Glutamatergic neuron (in vitro differentiated cells): Measurements from ENCODE around the gene RHOT2. TPM values are rescaled to one million over a fixed set of nuclear protein-coding genes. Genes with fewer than 3 reads are reported as not detected.
A peak's percentile ranks its signal among the peaks of the same experiment; 100 is the strongest.

ENCODE experiments used
- DNase-seq: peaks from one replicate; pipeline ENCODE4 v3.0.0; 2022
- H3K27ac Mint-ChIP-seq: one replicate; pipeline ENCODE4 v1.8.0; 2020; ENCODE audit warnings: mild to moderate bottlenecking, mixed read lengths, inconsistent platforms; ENCODE audit not compliant: unreplicated experiment
- H3K27me3 Mint-ChIP-seq: one replicate; pipeline ENCODE4 v1.8.0; 2020; ENCODE audit warnings: mild to moderate bottlenecking, moderate library complexity, mixed read lengths, inconsistent platforms; ENCODE audit not compliant: unreplicated experiment
- H3K36me3 Mint-ChIP-seq: one replicate; pipeline ENCODE4 v1.8.0; 2020; ENCODE audit warnings: mild to moderate bottlenecking, mixed read lengths, inconsistent platforms; ENCODE audit not compliant: unreplicated experiment
- H3K4me1 Mint-ChIP-seq: one replicate; pipeline ENCODE4 v1.8.0; 2020; ENCODE audit warnings: mild to moderate bottlenecking, low read depth, mixed read lengths, inconsistent platforms; ENCODE audit not compliant: unreplicated experiment
- H3K4me3 Mint-ChIP-seq: one replicate; pipeline ENCODE4 v1.8.0; 2020; ENCODE audit warnings: mild to moderate bottlenecking, mixed read lengths, inconsistent platforms; ENCODE audit not compliant: unreplicated experiment
- H3K9me3 Mint-ChIP-seq: one replicate; pipeline ENCODE4 v1.8.0; 2020; ENCODE audit warnings: mild to moderate bottlenecking, moderate library complexity, mixed read lengths, inconsistent platforms; ENCODE audit not compliant: unreplicated experiment
- CTCF ChIP-seq: fragments of 200-600 bp; sonication (generic); IDR thresholded peaks from one replicate; pipeline ENCODE4 v1.5.0; 2021; ENCODE audit not compliant: partially characterized antibody, unreplicated experiment
- total RNA-seq: library from RNA; stranded (reverse); fragmentation: NEBNext Ultra II Directional; extraction: Animal tissue kit (Norgen Biotek cat#: 25700); gene quantifications from one replicate; pipeline ENCODE4 v1.2.1, GENCODE V29; 2021; ENCODE audit not compliant: unreplicated experiment

RHOT2 gene
- total RNA-seq, 1 donor from 2014 or later, result 208 TPM

DNA sequence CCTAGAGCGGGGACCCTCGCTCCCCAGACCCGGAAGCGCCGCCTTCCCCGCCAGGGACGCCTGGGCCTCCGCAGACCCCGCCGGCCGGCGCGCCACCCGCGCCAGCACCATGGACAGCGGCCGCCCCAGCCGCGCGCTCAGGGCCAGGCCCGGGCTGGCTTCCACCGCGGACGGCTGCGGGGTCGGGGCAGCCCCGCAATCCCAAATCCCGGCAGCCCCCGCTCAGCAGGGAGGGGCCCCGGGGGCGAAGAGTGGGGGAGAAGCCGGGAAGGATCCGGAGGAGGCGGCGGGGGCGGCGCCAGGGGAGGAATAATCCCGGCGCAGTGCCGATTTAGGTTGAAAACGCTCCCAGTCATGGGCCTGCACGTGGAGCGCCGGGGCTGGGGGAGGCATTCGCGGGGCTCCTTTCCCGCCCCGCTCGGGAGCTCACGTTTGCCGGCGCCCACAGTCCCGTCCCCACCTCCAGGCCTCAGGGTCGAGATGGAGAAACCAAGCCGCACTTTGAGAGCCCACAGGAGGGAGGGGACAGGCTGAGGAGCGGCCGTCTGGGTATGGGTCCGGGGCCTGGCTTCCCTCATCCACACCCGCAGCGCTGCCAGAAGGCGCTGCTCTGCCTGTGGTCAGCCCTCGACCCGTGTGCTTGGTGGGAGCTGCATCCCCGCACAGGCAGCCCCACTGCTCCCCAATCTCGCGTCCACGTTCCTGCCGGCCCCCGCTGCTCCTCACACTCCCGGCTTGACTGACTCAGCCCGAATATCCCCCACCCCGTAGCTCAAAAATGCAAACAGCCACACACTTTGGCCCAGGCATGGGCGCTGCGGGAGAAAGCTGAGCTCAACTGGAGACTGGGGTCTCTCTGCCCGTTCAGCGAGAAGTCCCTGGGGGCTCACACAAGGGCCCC lies 33.0 kb downstream of the RHOT2 start:
- Mint-ChIP-seq H3K4me1 (peaks cover 11% of the 10 kb centered on the region), H3K9me3 (peaks cover 4% of the 10 kb centered on the region), H3K27ac (no peak overlapping the region), H3K27me3 (peaks cover 18% of the 10 kb centered on the region), H3K4me3 (peak overlapping the region; percentile 71), H3K36me3 (no peaks in the 10 kb centered on the region)
- TF ChIP-seq CTCF, result no peak
- no peak for DNase-seq

GRCh38 chr16:702341-702740 lies 34.4 kb downstream of the RHOT2 start:
- Mint-ChIP-seq H3K36me3 (no peaks in the 10 kb centered on the region), H3K4me3 (peak overlapping the region; percentile 81), H3K27ac (no peak overlapping the region), H3K27me3 (peaks cover 12% of the 10 kb centered on the region), H3K4me1 (peaks cover 11% of the 10 kb centered on the region), H3K9me3 (peaks cover 8% of the 10 kb centered on the region)
- no peak for TF ChIP-seq CTCF
- no peak for DNase-seq

GRCh38 chr16:703406-703805 lies 35.5 kb downstream of the RHOT2 start:
- Mint-ChIP-seq H3K4me3 (peak overlapping the region; percentile 76), H3K36me3 (no peaks in the 10 kb centered on the region), H3K9me3 (peaks cover 14% of the 10 kb centered on the region), H3K27ac (no peak overlapping the region), H3K27me3 (peaks cover 15% of the 10 kb centered on the region), H3K4me1 (peaks cover 13% of the 10 kb centered on the region)
- DNase-seq, result no peak
- TF ChIP-seq CTCF, result no peak

DNA sequence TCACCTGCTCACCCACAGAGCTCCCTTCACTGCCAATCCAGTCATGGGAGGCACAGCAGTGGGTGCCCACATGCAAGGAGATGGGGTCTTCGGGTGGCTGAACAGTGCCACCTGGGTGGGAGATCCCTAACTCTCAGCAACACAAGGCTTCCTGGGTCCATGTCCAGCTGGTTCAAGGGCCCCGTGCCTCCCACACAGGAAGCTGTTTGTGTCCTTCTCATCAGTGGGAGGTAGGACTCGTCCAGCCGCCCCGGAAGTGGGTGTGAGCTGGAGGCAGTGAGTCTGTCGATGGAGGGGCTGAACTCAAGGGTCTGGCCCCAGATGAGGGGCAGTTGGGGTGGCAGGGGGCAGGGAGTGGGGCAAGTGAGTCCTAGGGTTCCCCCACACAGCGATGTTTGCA lies 36.1 kb downstream of the RHOT2 start:
- no peaks in the 10 kb centered on the region for H3K36me3 Mint-ChIP-seq
- no peak for DNase-seq
- H3K27me3 Mint-ChIP-seq, result peaks cover 18% of the 10 kb centered on the region
- no peak overlapping the region for H3K27ac Mint-ChIP-seq
- TF ChIP-seq CTCF, result no peak
- H3K4me3 Mint-ChIP-seq, result peak overlapping the region; percentile 87
- H3K4me1 Mint-ChIP-seq, result peaks cover 18% of the 10 kb centered on the region
- H3K9me3 Mint-ChIP-seq, result peaks cover 14% of the 10 kb centered on the region
